Measurements from ENCODE around the gene FXYD1.

The FXYD1 gene

GRCh38 chr19:35125749-35126623 lies 12.6 kb upstream of the FXYD1 start:
- DNase-seq: no peak

GRCh38 chr19:35126624-35126959 lies 12.0 kb upstream of the FXYD1 start:
- DNase-seq: no peak

- no peak for DNase-seq
Measured at GRCh38 chr19:35127871-35128270, 10.8 kb upstream of the FXYD1 start.

- no peak for DNase-seq
Measured at GRCh38 chr19:35128398-35129057, 10.1 kb upstream of the FXYD1 start.

- peak; percentile 27 for DNase-seq
Measured at GRCh38 chr19:35129724-35130274, 8.8 kb upstream of the FXYD1 start.

GRCh38 chr19:35130761-35131720 lies 7.6 kb upstream of the FXYD1 start:
- DNase-seq: no peak

GRCh38 chr19:35132254-35132653 lies 6.4 kb upstream of the FXYD1 start:
- DNase-seq: no peak

GRCh38 chr19:35133826-35134225 lies 4.8 kb upstream of the FXYD1 start:
- DNase-seq: no peak

- no peak for DNase-seq
Measured at GRCh38 chr19:35134601-35135242, 3.9 kb upstream of the FXYD1 start, which contains the start of gene LGI4. TSS of gene LGI4 (minus strand) at chr19:35135059. CDS start at chr19:35134680, 379 bp downstream.

- DNase-seq: peak; percentile 90
Measured at GRCh38 chr19:35135389-35135909, 3.2 kb upstream of the FXYD1 start.

GRCh38 chr19:35136231-35136630 lies 2.4 kb upstream of the FXYD1 start:
- DNase-seq: no peak

- no peak for DNase-seq
Measured at GRCh38 chr19:35136977-35137702, 1.5 kb upstream of the FXYD1 start.

GRCh38 chr19:35140207-35140961 lies 1.8 kb downstream of the FXYD1 start:
- DNase-seq: no peak

- DNase-seq: peak; percentile 98
Measured at GRCh38 chr19:35140962-35141836, 2.6 kb downstream of the FXYD1 start.

- peak; percentile 74 for DNase-seq
Measured at GRCh38 chr19:35141837-35142605, 3.4 kb downstream of the FXYD1 start.

- peak; percentile 75 for DNase-seq
Measured at GRCh38 chr19:35142606-35143230, 4.1 kb downstream of the FXYD1 start.

GRCh38 chr19:35143231-35143715 lies 4.6 kb downstream of the FXYD1 start, which contains the start of gene FXYD7:
TSS of gene FXYD7 (plus strand) at chr19:35143255. CDS start at chr19:35143334, 79 bp downstream.
- peak; percentile 34 for DNase-seq

GRCh38 chr19:35143818-35144217 lies 5.2 kb downstream of the FXYD1 start:
- DNase-seq: no peak
